NCI-H128 (cell line): ENCODE results near the gene TLK1.
A peak's percentile ranks its signal among the peaks of the same experiment; 100 is the strongest.
"Not testable (repeated sequence)": the region's sequence is repeated elsewhere in the genome, so short reads cannot be mapped to it uniquely, and the experiment has no call there.

Source experiments
- DNase-seq: peaks from one replicate; lab custom pipeline; 2025; ENCODE audit not compliant: unreplicated experiment; lab: John Stamatoyannopoulos, UW

Gene TLK1

DNA sequence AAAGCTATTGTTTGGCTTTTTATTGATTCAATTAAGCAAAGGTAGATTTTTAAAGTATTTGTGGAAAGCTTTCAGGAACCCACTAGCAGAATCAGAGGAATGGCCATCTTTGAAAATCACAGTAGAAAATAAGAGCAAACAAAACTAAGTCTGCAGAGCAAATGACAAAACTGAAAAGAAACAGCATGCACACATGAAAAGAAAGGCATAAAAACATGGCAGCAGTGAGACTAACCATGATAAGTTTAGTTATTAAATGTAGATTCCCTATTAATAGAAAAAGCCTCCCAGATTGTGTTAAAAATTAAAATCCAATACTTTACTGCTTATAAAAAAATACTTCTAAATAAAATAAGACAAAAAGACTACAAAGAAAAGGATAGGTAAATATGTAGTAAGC, 9.1 kb upstream of the TLK1 start:
- no peak for DNase-seq

DNA sequence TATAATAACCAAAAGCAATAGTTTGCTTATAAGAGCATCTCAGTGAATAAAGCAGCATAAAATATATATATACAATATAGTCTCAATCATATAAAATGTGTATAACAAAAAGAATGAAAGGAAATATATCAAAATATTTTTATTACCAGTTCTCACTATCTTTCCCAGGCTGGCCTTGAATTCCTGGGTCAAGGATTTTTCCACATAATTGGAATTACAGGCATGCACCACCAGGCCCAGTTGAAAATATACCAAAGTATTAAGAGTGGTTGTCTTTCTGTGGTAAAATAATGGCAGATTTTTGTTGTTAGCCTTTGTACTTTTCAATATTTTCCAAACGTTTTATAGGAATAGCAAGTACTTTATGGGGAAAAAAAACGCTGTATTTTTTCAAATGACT, 8.6 kb upstream of the TLK1 start:
- DNase-seq = no peak

DNA sequence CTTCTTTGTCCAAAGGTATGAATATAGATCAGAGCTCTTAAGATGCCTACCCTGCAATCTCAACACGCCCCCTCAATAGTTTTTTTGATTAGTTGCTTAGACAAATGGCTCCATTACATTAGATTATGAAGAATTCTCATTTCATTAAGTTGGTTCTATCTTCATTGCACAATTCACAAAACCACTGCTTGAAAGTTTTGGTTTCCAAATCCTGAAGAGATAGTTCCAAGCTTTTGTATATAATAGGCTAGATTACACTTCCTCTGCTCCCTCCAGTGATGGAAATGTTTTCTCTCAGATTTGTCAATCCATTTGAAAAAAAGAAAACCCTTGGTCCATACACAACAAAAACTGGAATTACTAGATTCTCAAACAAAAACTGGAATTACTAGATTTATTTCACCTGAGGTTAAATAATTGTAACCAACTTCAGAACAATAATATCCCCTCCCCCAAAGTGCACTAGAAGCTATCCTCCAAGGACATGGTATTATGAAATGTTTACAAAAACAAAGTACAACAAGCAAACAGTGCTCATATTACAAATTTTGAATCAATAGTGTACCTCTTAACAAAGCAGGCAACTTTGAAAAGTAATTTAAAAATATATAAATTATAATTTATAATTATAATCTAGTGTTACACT, 6.8 kb upstream of the TLK1 start:
- DNase-seq = no peak

DNA sequence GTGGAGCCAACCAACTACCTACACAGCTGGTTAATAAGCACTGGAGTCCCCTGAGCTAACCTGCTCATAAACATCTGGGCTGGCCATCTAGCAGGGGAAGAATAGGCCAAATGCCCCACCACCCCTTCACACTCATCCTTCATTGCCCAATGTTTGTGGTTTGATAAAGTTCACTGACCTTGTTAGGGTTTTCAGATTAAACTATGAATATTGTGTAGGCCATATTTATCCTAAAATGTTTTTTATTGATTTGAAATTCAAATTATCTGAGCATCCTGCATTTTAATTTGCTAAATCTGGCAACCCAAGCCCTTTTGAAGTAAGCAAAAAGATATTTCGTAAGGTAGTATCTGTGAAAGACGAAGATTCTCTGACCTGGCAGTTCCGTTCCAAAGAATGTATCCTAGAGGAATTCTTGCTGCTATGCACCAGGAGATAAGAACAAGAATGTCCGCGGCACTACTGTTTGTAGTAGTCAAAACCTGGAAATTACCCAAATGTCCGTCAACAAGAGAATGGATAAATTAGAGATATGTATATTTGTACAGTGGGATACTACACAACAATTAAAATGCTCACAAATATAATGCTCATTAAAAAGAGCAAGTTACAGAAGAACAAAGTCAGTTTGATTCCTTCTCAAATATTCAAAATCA, 5.8 kb upstream of the TLK1 start:
- no peak for DNase-seq

DNA sequence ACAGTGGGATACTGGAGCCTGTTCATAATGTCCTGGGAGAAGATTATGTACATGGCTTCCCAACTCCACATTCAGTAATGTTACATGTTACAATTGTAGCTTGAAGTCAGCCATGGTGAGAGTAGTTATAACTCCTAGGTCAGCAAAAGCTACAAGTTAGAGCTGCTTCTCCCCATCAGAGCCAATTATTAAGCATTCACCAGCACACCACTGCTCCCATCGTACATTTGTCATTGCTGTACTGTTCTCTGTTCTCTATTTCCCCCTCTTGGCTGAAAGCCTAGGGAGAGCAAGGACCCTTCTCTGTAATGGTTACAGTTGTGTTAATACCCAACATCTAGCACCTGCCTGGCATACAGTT, 5.3 kb upstream of the TLK1 start:
- no peak for DNase-seq

DNA sequence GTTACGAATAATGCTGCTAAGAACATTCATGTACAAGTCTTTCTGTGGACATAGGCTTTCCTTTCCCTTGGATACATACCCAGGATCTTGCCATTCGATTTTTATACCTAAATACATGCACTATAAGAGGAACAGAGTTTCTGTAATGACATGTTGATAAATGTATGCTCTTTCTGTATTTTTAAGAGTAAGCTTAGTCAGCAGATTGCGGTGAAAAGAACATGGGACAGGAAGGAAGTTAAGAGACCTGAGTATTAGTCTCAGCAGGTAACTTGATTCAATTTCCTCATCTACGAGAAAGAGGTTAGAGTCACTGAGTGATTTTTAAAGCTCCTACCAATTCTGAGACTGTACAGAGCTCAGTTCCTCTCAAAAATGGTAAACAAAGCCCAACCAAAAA, 2.6 kb upstream of the TLK1 start:
- DNase-seq = no peak

DNA sequence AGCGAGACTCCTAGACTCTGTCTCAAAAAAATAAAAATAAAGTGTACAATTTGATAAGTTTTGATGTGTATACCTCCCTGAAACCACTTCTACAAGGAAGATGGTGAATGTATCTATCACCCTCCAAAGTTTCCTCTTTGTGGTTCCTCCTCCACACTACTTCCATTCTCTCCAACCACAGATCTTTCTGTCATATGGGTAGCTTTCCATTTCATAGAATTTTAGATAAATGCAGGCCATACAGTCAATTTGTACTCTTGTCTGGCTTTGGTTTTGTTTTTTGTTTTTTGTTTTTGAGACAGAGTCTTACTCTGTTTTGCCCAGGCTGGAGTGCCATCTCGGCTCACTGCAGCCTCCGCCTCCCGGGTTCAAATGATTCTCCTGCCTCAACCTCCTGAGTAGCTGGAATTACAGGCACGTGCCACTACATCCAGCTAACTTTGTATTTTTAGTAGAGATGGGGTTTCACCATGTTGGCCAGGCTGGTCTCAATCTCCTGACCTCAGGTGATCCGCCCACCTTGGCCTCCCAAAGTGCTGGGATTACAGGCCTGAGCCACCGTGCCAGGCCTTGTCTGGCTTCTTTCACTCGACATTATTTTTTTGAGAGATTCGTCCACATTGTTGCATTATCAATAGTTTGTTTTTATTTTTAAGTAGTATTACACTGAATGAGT, 2.0 kb upstream of the TLK1 start:
- not testable (repeated sequence) for DNase-seq

DNA sequence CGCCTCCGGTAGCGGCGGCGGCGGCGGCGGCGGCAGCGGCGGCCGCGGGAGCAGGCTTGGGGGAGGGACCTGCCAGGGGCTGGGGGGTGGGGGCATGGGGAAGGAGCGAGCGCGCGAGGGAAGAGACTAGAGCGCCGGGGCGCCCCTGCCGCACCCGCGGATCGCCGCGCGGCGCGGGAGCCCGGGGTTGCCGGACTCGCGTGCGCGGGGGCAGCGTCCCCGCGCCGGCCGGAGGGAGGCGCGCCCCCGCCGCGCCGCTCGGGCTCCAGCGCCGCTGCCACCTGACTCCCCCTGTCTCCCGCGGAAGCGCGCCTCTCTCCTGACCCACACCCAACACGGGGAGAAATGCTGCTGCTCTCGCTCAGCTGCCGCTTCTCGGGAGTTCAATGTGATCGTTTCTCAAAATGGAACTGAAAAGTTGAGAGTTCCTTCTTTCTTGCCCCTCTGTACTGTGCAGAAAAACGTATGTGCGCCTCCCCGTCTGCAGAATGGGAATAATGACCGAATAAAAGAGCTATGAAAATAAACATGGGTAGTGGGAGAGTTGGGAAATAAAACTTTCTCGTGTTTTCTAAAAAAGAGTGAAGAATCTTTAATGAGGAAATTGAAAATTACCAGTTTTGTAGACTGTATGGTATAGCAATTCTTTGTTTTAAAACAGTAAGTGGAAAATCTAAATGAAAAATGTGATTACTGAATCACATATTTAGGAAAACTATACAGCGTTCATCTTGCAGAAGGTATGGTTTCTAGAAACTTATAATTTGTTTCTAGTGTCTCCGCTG, 455 bp upstream of the TLK1 start:
- peak; percentile 36 for DNase-seq

DNA sequence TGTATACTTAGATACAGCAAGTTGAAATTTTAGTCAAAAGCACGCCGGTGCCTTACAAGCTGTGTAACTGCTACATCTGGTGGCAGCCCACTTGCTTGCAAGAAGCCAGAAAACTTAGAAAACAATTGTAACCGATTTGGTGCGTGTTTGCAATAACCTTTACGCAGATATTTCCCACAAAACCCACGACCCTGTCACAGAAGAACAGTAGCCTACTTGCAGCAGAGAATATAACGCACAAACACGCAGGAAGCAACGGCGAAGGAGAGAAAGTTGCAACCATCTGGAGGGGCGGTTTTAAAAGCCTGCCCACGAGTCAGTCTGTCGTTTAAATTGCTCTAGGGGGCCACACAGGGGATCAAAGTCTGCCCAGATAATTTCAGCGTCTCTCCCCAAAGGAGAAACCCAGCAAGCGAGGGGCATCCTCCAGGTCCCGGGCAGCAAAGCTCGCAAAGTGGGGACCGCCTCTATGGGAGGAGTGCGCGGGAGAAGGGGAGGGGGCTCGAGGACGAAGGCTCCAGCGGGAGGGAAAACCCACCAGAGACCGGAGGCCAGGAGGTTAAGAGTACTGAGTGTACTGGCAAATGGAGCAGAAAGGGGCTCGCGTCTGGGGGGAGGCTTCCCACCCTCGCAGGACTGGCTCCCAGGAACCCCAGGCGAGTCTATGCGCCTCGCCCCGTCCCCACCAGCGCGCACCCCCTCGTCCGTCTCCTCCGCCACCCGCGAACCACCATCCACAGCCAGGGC, 1.1 kb downstream of the TLK1 start:
- DNase-seq = no peak

DNA sequence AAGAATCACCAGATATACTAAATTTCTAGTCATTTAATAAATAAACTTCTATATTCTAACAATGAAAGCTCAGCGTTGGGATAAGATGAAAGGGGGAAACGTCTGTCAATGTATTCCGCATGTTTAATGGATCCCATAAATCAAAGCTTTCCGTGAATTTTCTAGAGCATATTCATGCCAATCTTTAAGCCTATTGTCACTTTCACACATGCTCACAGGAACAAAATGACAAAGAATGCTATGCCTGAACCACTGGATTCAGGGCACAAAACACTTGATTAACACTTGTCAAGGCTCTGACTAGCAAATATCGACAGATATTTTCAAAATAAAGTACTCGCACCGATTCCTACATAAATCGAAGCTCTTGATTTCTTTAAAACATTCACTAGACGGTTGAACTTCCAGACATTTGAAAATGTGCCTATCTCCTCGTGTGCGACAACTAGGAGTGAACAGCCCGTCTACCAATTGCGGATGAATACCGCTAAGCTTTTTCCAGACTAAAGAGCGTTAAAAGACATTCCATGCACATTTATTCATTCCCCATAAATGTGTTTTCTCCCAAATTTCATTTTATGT, 1.8 kb downstream of the TLK1 start:
- DNase-seq = no peak

DNA sequence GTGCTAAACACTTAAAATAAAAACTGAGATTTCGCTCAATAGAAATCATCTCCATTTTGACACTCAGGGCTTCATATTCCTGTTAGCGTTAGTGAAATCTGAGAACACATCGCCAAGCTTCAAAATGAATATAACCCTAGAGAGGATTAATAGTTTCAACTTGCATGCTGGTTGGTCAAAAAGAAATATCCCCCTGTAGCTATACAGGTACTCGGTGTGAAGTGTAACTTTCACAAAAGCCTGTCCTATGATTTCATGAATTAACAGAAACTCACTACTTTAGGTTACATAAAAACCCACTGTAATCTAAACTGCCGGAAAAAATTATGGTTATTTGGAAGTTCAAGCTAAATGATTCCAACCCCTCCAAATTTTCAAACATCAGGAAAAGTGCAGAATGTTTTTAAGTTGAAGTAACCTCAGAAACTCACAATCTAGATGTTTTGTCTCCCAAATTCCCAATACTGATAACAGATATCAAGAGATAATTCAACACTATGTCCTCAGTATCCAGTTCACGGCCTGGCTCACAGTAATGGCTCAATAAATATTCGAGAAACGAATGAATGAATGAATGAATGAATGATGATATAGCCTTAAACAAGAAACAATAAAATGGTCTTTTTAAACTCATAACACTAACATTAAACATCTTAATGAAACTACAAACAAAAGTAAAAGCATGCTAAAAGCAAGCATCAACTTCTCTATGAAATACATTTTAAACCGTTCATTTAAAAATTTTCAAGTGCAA, 2.5 kb downstream of the TLK1 start:
- no peak for DNase-seq

DNA sequence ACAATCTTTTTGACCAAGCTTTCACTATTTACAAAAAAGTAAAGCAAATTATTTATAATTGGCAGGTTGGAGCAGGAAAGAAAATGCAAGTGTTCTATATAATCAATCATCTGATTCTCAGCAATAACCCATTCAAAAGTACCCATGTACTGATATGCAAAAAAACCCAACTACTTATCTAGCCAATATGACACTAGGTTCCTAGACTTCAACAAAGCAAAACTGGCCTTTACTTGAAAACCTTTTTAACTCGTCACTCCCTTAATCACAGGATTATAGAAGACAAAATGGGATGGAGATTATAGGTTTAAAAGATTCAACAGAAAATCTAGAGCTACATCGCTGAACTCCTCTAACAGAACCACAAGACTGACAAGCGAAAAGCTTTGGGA, 3.6 kb downstream of the TLK1 start:
- DNase-seq = no peak

DNA sequence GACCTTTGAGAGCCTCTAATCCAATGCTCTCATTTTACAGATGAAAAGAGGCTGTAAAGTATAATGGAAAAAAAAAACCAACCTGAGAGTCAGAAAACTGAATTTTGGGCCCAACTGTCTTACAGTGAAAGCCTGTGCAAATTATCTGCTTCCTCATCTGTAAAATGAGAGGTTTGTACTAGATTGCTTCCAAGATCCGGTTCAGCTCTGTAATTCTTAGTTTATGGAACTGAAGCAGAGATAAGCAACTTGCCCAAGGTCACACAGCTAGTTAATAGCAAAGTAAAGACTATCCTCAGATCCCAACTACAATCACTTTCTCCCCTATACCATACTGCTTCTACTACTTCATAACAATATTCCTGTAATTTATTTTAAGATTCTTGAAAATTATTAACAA, 6.3 kb downstream of the TLK1 start:
- DNase-seq = no peak

DNA sequence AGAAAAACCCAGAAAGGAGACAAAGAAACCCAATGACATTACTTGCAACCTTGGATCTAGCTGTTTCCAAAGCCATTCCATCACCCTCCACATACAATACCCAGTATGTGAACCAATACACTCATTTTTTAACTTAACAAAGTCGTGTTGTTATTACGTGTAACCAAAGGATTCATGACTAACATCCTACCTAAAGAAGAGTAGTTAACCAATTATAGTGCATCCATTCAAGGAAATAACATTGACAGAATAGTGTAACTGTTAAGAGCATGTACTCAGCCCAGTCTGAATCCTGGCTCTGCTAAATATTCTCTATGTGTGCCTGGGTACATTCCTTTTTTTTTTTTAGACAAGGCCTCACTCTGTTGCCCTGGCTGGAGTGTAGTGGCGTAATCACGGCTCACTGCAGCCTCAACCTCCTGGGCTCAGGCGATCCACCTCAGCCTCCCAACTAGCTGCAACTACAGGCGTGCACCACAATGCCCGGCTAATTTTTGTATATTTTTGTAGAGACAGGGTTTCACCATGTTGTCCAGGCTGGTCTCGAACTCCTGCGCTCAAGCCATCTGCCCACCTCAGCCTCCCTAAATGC, 9.9 kb downstream of the TLK1 start:
- no peak for DNase-seq

DNA sequence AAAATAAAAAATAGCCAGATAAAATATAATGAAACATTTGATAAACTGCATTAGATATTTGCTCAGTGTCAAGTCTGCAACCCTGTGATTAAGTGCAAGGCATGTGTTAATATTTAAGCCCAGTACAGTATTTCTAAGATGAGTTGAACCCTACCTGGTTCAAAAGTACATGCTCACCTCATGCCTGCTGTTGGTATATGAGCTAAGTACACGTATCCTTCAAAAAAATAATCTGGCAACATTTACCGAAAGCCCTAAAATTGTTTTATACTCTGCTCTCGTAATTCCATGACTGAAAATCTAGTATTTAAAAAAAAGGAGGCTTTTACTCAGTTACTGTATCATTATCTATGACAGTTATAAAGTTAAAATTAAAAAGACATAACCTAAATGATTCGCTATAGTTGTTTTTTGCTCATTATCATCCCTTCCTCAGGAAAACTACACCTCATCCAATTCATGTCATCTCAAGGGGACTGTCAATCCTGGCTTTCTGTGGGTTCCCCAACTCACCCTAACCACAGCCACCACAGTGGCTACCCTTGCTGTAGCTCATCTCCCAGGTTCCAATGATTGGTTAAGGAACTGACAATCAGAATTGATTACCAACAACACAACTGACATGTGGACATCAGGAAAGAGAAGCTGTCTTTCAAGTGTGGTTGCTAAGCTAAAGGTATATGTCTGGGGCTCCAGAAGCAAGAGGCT, 10.6 kb downstream of the TLK1 start:
- no peak for DNase-seq

DNA sequence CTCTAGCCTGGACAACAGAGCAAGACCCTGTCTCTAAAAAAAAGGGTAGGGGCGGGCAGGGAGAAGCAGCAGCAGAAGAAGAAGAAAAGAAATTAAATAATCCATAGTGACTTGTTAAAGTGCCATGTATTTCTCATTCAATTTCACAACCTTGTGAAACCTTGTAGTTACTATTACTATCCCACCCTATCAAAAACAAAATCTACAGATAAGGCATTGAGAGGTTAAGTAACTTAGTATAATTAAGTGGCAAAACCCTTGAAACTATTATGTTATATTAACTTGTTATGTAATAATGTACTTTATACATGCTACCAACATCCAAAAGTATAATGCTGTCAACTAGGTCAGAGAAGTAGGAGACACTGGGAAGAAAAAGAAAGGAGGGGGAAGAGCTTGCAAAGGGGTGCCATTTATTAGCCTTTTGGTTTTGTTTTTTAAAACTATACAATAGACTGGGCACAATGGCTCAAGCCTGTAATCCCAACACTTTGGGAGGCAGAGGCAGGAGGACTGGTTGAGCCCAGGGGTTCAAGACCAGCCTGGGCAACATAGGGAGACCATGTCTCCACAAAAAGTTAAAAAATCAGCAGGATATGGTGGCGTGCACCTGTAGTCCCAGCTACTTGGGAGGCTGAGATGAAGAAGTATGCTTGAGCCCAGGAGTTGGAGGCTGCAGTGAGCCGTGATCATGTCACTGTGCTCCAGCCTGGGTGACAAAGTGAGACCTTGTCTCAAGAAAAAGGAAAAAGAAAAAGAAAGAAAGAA, 11.3 kb downstream of the TLK1 start:
- DNase-seq = no peak

DNA sequence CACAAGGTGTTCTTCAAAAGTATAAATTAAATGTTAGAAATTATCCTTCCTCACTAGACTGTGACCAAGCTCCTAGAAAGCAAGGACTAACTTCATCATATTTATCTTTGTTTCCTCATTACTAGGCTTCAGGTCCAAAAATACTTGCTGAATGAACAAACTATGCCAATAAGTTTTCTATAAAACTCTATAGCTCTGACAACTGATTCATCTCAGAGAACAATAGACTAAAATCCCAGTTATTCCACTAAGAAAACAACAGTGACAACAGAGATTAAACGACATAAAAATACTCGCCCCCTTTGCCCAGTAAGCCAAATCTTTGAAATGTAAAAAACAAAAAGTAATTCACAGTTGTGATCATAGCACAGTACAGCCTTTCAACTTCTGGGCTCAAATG, 13.6 kb downstream of the TLK1 start:
- no peak for DNase-seq

DNA sequence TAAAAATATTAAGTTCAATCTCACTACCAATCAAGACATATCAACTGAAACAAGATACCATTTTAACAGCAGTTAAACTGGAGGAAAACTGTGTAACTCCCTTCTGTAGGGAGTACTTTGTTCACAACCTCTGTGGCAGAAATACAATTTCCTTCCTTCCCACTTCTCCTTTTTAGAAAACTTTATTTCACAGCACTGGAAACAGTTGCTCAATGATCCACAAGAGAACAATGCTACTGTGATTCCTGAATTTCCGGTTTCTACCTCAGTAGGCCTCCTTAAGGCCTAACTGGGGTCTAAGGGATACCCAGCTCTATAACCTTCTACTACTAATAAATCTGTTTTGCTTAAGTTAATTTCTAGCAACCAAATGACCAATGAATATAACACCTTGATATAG, 14.1 kb downstream of the TLK1 start:
- no peak for DNase-seq
